GM10248 (cell line): ENCODE measurements around the gene SMCHD1.
"Not testable (repeated sequence)": the region's sequence is repeated elsewhere in the genome, so short reads cannot be mapped to it uniquely, and the experiment has no call there.

ENCODE experiments used
- CTCF ChIA-PET: fragments of 300-600 bp; sonication (Branson Sonifier 250); formaldehyde crosslinking; extraction: SDS; loops from one replicate; lab custom pipeline; 2021; ENCODE audit warnings: antibody characterized with exemption; lab: Yijun Ruan, JAX
- POLR2A ChIA-PET: fragments of 350-650 bp; sonication (Branson Sonifier 250); formaldehyde crosslinking; extraction: SDS; loops from one replicate; lab custom pipeline; 2020; ENCODE audit warnings: antibody characterized with exemption; lab: Yijun Ruan, JAX
- DNase-seq: peaks from one replicate; pipeline ENCODE4 v3.0.0; 2012; ENCODE audit errors: extremely low spot score
- TF ChIP-seq, protein P1 (sequence below): IDR thresholded peaks from 2 replicates; pipeline ENCODE4 v1.5.1; 2012; ENCODE audit warnings: mild to moderate bottlenecking, low read depth; ENCODE audit errors: extremely low read depth, missing control alignments, control extremely low read depth

The SMCHD1 gene

GRCh38 chr18:2654928-2655177 lies 673 bp upstream of the SMCHD1 start:
- TF ChIP-seq, protein P1, sequence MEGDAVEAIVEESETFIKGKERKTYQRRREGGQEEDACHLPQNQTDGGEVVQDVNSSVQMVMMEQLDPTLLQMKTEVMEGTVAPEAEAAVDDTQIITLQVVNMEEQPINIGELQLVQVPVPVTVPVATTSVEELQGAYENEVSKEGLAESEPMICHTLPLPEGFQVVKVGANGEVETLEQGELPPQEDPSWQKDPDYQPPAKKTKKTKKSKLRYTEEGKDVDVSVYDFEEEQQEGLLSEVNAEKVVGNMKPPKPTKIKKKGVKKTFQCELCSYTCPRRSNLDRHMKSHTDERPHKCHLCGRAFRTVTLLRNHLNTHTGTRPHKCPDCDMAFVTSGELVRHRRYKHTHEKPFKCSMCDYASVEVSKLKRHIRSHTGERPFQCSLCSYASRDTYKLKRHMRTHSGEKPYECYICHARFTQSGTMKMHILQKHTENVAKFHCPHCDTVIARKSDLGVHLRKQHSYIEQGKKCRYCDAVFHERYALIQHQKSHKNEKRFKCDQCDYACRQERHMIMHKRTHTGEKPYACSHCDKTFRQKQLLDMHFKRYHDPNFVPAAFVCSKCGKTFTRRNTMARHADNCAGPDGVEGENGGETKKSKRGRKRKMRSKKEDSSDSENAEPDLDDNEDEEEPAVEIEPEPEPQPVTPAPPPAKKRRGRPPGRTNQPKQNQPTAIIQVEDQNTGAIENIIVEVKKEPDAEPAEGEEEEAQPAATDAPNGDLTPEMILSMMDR = no peak
- CTCF ChIA-PET = interaction anchor here (2.9 kb wide), 1 partner anchor 81 kb away, joined by 9 read pairs; no protein-coding TSS in a partner anchor
- POLR2A ChIA-PET = interaction anchor here (0.6 to 1.1 kb wide), 2 partner anchors 49 to 81 kb away, joined by 3 read pairs; no protein-coding TSS in a partner anchor
- DNase-seq = no peak

- POLR2A ChIA-PET = interaction anchor here (0.6 to 1.2 kb wide), 3 partner anchors 19 to 50 kb away, joined by 3 to 5 read pairs (median 3); no protein-coding TSS in a partner anchor
- TF ChIP-seq, protein P1 = peak; percentile 11
- CTCF ChIA-PET = interaction anchor here (1.2 to 2.9 kb wide), 3 partner anchors 11 to 82 kb away, joined by 3 to 9 read pairs (median 7); no protein-coding TSS in a partner anchor
- DNase-seq = no peak
Measured at GRCh38 chr18:2655954-2656236, 369 bp downstream of the SMCHD1 start.

DNA sequence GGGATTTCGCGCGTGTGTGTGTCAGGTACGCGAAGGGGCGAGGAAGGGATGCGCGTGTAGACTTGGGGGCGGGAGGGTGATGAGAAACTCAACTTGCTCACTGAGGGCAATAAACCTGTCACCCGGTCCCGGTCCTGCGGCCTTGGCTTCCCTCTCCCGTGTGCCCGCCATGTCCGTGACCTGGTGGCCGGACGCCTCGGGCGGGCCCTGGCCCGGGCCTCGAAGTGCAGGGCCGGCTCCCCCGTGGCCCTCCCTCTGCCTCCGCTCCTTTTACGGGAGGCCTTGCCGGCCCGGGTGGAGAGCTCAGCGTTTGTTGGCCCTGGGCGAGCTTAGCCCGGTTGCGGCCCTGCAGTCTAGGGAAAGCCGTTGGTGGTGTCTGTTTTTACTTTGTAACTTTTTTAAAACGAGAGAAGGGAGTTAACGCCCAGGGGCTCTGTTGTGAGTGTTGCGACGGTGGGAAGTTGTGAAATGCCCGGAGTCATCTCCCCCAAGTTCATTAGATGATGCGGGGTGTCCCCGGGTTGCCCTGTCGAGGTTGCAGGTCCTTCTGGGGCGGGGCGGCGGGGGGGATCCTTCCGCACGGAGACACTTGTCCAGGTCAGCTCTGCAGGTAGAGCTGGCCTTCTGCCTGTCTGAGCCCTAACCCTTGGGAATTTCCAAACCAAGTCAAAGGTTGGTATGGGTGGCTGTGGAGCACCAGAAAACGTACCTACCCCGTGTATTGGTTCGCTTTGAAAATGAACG lies 883 bp downstream of the SMCHD1 start:
- CTCF ChIA-PET = interaction anchor here (1.2 to 2.9 kb wide), 3 partner anchors 10 to 82 kb away, joined by 3 to 9 read pairs (median 7); no protein-coding TSS in a partner anchor
- POLR2A ChIA-PET = interaction anchor here (0.6 to 1.2 kb wide), 2 partner anchors 19 to 21 kb away, joined by 3 to 5 read pairs; no protein-coding TSS in a partner anchor
- TF ChIP-seq, protein P1 = no peak
- DNase-seq = no peak

DNA sequence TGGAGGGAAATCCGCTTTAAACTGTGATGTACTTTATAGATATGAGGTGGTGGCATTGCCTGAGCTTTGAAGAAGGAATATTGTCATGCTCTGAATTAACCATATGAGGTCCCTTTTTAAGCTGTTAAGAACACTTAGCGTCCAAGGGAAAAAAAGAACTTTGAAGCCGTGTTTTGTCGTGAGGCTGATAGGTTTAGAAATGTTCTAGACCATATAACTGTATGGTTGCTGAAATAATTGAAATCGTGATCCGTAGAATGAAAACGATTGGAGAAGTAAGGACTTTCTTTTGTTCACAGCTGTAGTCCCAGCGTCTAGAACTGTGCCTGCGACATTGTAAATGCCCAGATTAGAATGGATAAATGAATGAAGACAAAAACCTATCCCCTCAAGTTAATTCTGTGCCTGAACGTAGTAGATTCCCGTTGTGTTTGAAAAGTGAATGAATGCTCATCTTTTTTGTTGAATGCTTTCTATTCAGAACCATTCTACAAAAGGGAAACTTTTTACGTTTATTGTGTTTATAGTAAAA lies 1.5 kb downstream of the SMCHD1 start:
- POLR2A ChIA-PET = interaction anchor here (0.6 kb wide), 1 partner anchor 945 kb away, joined by 10 read pairs; no protein-coding TSS in a partner anchor

DNA sequence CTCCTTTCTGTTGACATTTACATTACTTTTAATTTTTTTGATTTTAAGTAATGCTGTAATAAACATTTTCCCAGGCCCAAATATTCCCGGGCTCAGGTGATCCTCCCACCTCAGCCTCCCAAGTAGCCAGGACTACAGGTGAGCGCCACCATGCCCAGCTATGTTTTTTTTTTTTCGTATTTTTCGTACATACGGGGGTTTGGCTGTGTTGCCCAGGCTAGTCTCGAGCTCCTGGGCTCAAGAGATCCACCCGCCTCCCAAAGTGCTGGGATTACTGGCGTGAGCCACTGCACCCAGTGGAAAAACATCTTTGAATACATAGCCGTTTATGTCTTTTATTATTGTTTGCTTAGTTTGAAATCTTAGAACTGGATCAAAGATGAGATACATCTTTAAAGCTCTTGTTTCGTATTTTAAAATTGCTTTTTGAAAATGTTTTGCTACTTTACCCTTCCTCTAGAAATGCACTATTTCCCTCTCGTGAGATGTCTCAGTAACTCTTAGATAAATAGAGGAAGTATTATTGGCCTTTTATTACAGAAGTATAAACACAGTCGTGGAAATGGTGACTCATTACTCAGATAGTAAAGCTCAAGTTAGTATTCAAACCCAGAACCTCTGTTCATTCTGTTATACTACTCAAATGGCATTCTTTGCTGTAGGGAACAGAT lies 2.4 kb downstream of the SMCHD1 start:
- CTCF ChIA-PET = interaction anchor here (1.2 kb wide), 1 partner anchor 42 kb away, joined by 3 read pairs; no protein-coding TSS in a partner anchor
- POLR2A ChIA-PET = no interaction called here
- TF ChIP-seq, protein P1 = no peak
- peak; percentile 32 for DNase-seq

More for the DNA sequence above, 1.5 kb downstream of the SMCHD1 start:
- DNase-seq = no peak
- CTCF ChIA-PET = interaction anchor here (1.2 to 2.9 kb wide), 3 partner anchors 10 to 83 kb away, joined by 3 to 9 read pairs (median 7); no protein-coding TSS in a partner anchor
- TF ChIP-seq, protein P1 = no peak

GRCh38 chr18:2660849-2661248 lies 5.3 kb downstream of the SMCHD1 start:
- CTCF ChIA-PET, POLR2A ChIA-PET, DNase-seq: not testable (repeated sequence)

DNA sequence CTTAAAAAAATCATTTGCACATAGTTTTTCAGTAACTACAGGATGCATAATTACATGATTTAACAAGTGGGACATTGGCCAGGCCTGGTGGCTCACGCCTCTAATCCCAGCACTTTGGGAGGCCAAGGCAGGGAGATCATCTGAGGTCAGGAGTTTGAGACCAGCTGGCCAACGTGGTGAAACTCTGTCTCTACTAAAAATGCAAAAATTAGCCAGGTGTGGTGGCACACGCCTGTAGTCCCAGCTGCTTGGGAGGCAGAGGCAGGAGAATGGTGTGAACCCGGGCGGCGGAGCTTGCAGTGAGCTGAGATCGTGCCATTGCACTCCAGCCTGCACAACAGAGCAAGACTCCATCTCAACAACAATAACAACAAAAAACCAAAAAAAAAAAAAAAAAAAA lies 6.8 kb downstream of the SMCHD1 start:
- DNase-seq, POLR2A ChIA-PET, CTCF ChIA-PET: not testable (repeated sequence)
